Caco-2 (cell line): ENCODE results near the gene DNAJB11. TPM values are rescaled to one million over a fixed set of nuclear protein-coding genes. Genes with fewer than 3 reads are reported as not detected.

Source experiments
- BruUV-seq: library from RNA; stranded (reverse); fragments of 400-500 nt; replicated peaks from 2 replicates; lab custom pipeline; 2021; lab: Mats Ljungman, UMichigan
- CTCF ChIA-PET: fragments of 300-600 bp; sonication (Branson Sonifier 250); formaldehyde crosslinking; loops from one replicate; lab custom pipeline; 2022; ENCODE audit warnings: antibody characterized with exemption; lab: Charles Lee
- POLR2A ChIA-PET: fragments of 300-600 bp; sonication (Branson Sonifier 250); formaldehyde crosslinking; loops from one replicate; lab custom pipeline; 2022; ENCODE audit warnings: antibody characterized with exemption; lab: Charles Lee
- DNase-seq, 2 experiments: peaks; one replicate each; pipeline versions ENCODE4 v3.0.0 to v3.0.0-alpha.2; 2020 to 2022
- H3K27me3 ChIP-seq: replicated peaks from 2 replicates; pipeline ENCODE4 v1.6.0; 2011; ENCODE audit warnings: low read length; ENCODE audit not compliant: control insufficient read depth, insufficient read depth
- H3K36me3 ChIP-seq: 2 replicates; pipeline ENCODE4 v1.5.1; 2011; ENCODE audit warnings: low read length; ENCODE audit not compliant: control insufficient read depth, insufficient read depth
- H3K4me1 ChIP-seq: fragments of 250-450 bp; sonication (Bioruptor Pico); 2 replicates; pipeline ENCODE4 v1.5.1; 2020; ENCODE audit warnings: mild to moderate bottlenecking
- H3K4me3 ChIP-seq: 2 replicates; pipeline ENCODE4 v1.5.1; 2011; ENCODE audit warnings: low read depth, mild to moderate bottlenecking, control low read depth, low read length
- H3K9me3 ChIP-seq: fragments of 250-450 bp; sonication (Bioruptor Pico); 2 replicates; pipeline ENCODE4 v1.5.1; 2020; ENCODE audit warnings: mild to moderate bottlenecking, moderate library complexity
- H3K27ac Mint-ChIP-seq: one replicate; pipeline ENCODE4 v1.8.0; 2022; ENCODE audit warnings: mixed read lengths; ENCODE audit not compliant: unreplicated experiment
- H3K27me3 Mint-ChIP-seq: one replicate; pipeline ENCODE4 v1.8.0; 2022; ENCODE audit warnings: mixed read lengths; ENCODE audit not compliant: insufficient read depth, unreplicated experiment
- H3K36me3 Mint-ChIP-seq: one replicate; pipeline ENCODE4 v1.8.0; 2022; ENCODE audit warnings: mild to moderate bottlenecking, mixed read lengths; ENCODE audit not compliant: insufficient read depth, unreplicated experiment
- H3K4me1 Mint-ChIP-seq: one replicate; pipeline ENCODE4 v1.8.0; 2022; ENCODE audit warnings: low read depth, mixed read lengths; ENCODE audit not compliant: unreplicated experiment
- H3K4me3 Mint-ChIP-seq: one replicate; pipeline ENCODE4 v1.8.0; 2022; ENCODE audit warnings: mild to moderate bottlenecking, moderate library complexity, mixed read lengths; ENCODE audit not compliant: unreplicated experiment
- H3K9me3 Mint-ChIP-seq: one replicate; pipeline ENCODE4 v1.8.0; 2022; ENCODE audit warnings: mixed read lengths; ENCODE audit not compliant: unreplicated experiment
- intact Hi-C: fragments of 100-400 bp; cut with micrococcal nuclease; formaldehyde crosslinking; loops from one replicate; pipeline ENCODE4 v1.10.0; 2022; ENCODE audit not compliant: unreplicated experiment
- total RNA-seq: library from RNA; stranded (reverse); gene quantifications from 2 replicates; pipeline ENCODE4 v1.2.3, GENCODE V29; 2022
- TF ChIP-seq, protein P1 (sequence below), 2 experiments: fragments of 200-600 bp in 1 of 2; IDR thresholded peaks; 1 replicate in 1 of 2; 2 replicates in 1 of 2; pipeline versions ENCODE4 v1.5.1 to v1.8.0; 2011 to 2022; ENCODE audit warnings: antibody characterized with exemption in 1 of 2, control low read depth in 1 of 2, inconsistent platforms in 1 of 2, low read depth in 1 of 2, low read length in 1 of 2, mild to moderate bottlenecking in 1 of 2, moderate library complexity in 1 of 2; ENCODE audit not compliant: insufficient read depth in 1 of 2, severe bottlenecking in 1 of 2, unreplicated experiment in 1 of 2

The DNAJB11 gene
- total RNA-seq, 1 experiment from 2014 or later, result 95.7 TPM

DNA sequence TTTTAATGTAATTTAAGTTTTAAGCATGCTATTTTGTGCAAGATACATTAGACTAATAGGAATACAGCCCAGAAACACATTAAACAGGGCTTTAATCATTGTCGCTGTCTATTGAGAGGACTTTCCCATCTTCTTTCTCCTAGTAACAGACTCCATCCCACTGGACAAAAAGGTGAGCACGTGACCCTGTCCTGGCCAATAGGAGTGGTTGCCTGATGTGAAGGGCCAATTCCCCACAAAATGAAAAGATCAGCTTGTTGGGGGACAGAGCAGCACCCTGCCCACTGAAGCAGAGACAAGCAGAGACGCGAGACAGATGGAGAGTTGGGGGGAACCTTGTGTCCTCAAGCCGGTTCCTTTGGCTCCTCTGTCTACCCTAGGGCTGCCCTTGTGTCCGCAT, 47.5 kb upstream of the DNAJB11 start:
- H3K36me3 Mint-ChIP-seq, result no peaks in the 10 kb centered on the region
- H3K27ac Mint-ChIP-seq, result no peak overlapping the region
- ChIA-PET CTCF (no interaction called here), POLR2A (no interaction called here)
- H3K4me1 ChIP-seq, result peaks cover 10% of the 10 kb centered on the region
- no peaks in the 10 kb centered on the region for H3K9me3 Mint-ChIP-seq
- DNase-seq, result no peak
- H3K36me3 ChIP-seq, result no peaks in the 10 kb centered on the region
- no peaks in the 10 kb centered on the region for H3K27me3 ChIP-seq
- H3K27me3 Mint-ChIP-seq, result peaks cover under 1% of the 10 kb centered on the region
- BruUV-seq, result no TSS peak
- intact Hi-C loops, result no loop called here
- no peaks in the 10 kb centered on the region for H3K9me3 ChIP-seq
- H3K4me1 Mint-ChIP-seq, result peaks cover 16% of the 10 kb centered on the region
- no peak overlapping the region for H3K4me3 ChIP-seq
- TF ChIP-seq, protein P1, sequence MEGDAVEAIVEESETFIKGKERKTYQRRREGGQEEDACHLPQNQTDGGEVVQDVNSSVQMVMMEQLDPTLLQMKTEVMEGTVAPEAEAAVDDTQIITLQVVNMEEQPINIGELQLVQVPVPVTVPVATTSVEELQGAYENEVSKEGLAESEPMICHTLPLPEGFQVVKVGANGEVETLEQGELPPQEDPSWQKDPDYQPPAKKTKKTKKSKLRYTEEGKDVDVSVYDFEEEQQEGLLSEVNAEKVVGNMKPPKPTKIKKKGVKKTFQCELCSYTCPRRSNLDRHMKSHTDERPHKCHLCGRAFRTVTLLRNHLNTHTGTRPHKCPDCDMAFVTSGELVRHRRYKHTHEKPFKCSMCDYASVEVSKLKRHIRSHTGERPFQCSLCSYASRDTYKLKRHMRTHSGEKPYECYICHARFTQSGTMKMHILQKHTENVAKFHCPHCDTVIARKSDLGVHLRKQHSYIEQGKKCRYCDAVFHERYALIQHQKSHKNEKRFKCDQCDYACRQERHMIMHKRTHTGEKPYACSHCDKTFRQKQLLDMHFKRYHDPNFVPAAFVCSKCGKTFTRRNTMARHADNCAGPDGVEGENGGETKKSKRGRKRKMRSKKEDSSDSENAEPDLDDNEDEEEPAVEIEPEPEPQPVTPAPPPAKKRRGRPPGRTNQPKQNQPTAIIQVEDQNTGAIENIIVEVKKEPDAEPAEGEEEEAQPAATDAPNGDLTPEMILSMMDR (IDR thresholded peaks at IDR 0.05; ENCODE audit: insufficient read depth in 1 of 2, low read depth in 1 of 2, low read length in 1 of 2, severe bottlenecking in 1 of 2, unreplicated experiment in 1 of 2), result no peak
- H3K4me3 Mint-ChIP-seq, result no peak overlapping the region

DNA sequence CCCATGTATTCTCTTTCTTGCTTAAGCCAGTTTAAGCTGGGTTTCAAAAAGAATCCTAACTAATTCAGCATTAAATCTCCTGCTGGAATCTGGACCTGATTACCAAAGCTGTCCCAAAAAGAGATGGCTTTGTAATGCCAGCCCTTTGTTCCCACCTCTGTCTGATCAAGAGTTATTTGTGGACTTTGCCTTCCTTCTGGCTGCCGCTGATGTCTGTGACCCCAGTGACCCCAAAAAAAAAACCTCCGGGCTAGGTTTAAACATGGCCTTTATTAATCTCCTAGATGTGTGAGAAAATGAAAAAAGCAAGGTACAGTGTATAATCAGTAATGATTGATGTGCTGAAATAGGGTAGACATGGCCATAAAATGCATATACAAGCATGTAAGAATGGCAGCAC, 47.1 kb upstream of the DNAJB11 start:
- peaks cover 16% of the 10 kb centered on the region for H3K4me1 Mint-ChIP-seq
- no TSS peak for BruUV-seq
- Histone ChIP-seq H3K4me1 (peaks cover 10% of the 10 kb centered on the region), H3K36me3 (no peaks in the 10 kb centered on the region), H3K27me3 (no peaks in the 10 kb centered on the region), H3K9me3 (no peaks in the 10 kb centered on the region), H3K4me3 (no peak overlapping the region)
- peaks cover 3% of the 10 kb centered on the region for H3K9me3 Mint-ChIP-seq
- H3K27me3 Mint-ChIP-seq, result no peaks in the 10 kb centered on the region
- ChIA-PET CTCF (no interaction called here), POLR2A (no interaction called here)
- DNase-seq, result no peak
- H3K27ac Mint-ChIP-seq, result no peak overlapping the region
- TF ChIP-seq, protein P1 (IDR thresholded peaks at IDR 0.05; ENCODE audit: insufficient read depth in 1 of 2, low read depth in 1 of 2, low read length in 1 of 2, severe bottlenecking in 1 of 2, unreplicated experiment in 1 of 2), result no peak
- no peaks in the 10 kb centered on the region for H3K36me3 Mint-ChIP-seq
- intact Hi-C loops, result no loop called here
- H3K4me3 Mint-ChIP-seq, result no peak overlapping the region

DNA sequence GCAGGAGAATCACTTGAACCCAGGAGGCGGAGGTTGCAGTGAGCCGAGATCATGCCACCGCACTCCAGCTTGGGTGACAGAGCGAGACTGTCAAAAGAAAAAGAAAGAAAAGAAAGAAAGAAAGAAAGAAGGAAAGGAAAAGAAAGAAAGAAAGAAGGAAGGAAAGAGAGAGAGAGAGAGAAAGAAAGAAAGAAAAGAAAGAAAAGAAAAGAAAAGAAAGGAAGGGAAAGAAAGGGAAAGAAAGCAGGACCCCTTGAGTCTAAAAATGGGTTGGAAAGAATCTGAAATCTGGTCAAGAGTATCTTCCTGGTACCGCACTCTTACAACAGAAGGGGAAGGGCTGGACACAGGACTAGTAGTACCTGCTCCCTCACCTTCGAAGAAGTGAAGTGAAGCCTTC, 45.9 kb upstream of the DNAJB11 start:
- no peak overlapping the region for H3K27ac Mint-ChIP-seq
- no peaks in the 10 kb centered on the region for H3K36me3 Mint-ChIP-seq
- Histone ChIP-seq H3K27me3 (no peaks in the 10 kb centered on the region), H3K9me3 (no peaks in the 10 kb centered on the region), H3K36me3 (no peaks in the 10 kb centered on the region), H3K4me3 (no peak overlapping the region), H3K4me1 (peaks cover 10% of the 10 kb centered on the region)
- H3K27me3 Mint-ChIP-seq, result no peaks in the 10 kb centered on the region
- CTCF ChIA-PET, result no interaction called here
- no peak overlapping the region for H3K4me3 Mint-ChIP-seq
- H3K4me1 Mint-ChIP-seq, result peaks cover 16% of the 10 kb centered on the region
- TF ChIP-seq, protein P1 (IDR thresholded peaks at IDR 0.05; ENCODE audit: insufficient read depth in 1 of 2, low read depth in 1 of 2, low read length in 1 of 2, severe bottlenecking in 1 of 2, unreplicated experiment in 1 of 2), result no peak
- intact Hi-C loops, result no loop called here
- POLR2A ChIA-PET, result no interaction called here
- no TSS peak for BruUV-seq
- H3K9me3 Mint-ChIP-seq, result peaks cover 11% of the 10 kb centered on the region
- DNase-seq, result no peak
